HCT116 (cell line): Measurements from ENCODE around the gene ADGRB3.

Experiments
- ATF3 ChIP-seq: IDR thresholded peaks from 2 replicates; pipeline ENCODE4 v1.6.1; 2012
- EGR1 ChIP-seq: IDR thresholded peaks from 2 replicates; pipeline ENCODE4 v1.6.1; 2012; ENCODE audit warnings: low read depth
- ELF1 ChIP-seq: IDR thresholded peaks from 2 replicates; pipeline ENCODE4 v1.6.1; 2012; ENCODE audit warnings: low read depth, borderline replicate concordance
- EZH2 ChIP-seq: fragments of 200-600 bp; sonication (generic); IDR thresholded peaks from 2 replicates; pipeline ENCODE4 v1.6.1; 2017; ENCODE audit warnings: antibody characterized with exemption, mixed run types
- EZH2phosphoT487 ChIP-seq: fragments of 200-600 bp; IDR thresholded peaks from 2 replicates; pipeline ENCODE4 v1.6.1; 2018; ENCODE audit warnings: antibody characterized with exemption, borderline replicate concordance
- JUND ChIP-seq: IDR thresholded peaks from 2 replicates; pipeline ENCODE4 v1.6.1; 2012
- MAX ChIP-seq: IDR thresholded peaks from 2 replicates; pipeline ENCODE4 v1.6.1; 2012
- POLR2A ChIP-seq: IDR thresholded peaks from 2 replicates; pipeline ENCODE4 v1.7.0; 2011; ENCODE audit warnings: borderline replicate concordance; ENCODE audit not compliant: insufficient read depth, insufficient read length; ENCODE audit errors: extremely low read depth
- POLR2AphosphoS5 ChIP-seq: IDR thresholded peaks from 2 replicates; pipeline ENCODE4 v1.6.1; 2011; ENCODE audit warnings: mild to moderate bottlenecking, low read depth, low read length, moderate library complexity
- SIN3A ChIP-seq: IDR thresholded peaks from 2 replicates; pipeline ENCODE4 v1.6.1; 2012; ENCODE audit warnings: low read depth
- SP1 ChIP-seq: IDR thresholded peaks from 2 replicates; pipeline ENCODE4 v1.6.1; 2012; ENCODE audit warnings: low read depth
- YY1 ChIP-seq: IDR thresholded peaks from 2 replicates; pipeline ENCODE4 v1.6.1; 2011; ENCODE audit warnings: low read length, low read depth, moderate library complexity, mild to moderate bottlenecking; ENCODE audit not compliant: insufficient replicate concordance; ENCODE audit errors: extremely low read depth
- ZNF274 ChIP-seq: fragments of 200-500 bp; sonication (Bioruptor generic); IDR thresholded peaks from 2 replicates; pipeline ENCODE4 v1.6.1; 2014; ENCODE audit warnings: mild to moderate bottlenecking, low read depth, low read length, inconsistent platforms
- TF ChIP-seq, protein P1 (sequence below), 3 experiments: fragments of 200-600 bp in 1 of 3; sonication (generic) in 1 of 3; IDR thresholded peaks in 2 of 3; conservative IDR thresholded peaks in 1 of 3; 2 replicates each; pipeline ENCODE4 v1.5.1; 2012 to 2017; ENCODE audit warnings: low read depth in 2 of 3, low read length in 2 of 3, antibody characterized with exemption in 1 of 3, borderline replicate concordance in 1 of 3, control low read depth in 1 of 3, mild to moderate bottlenecking in 1 of 3, mixed read lengths in 1 of 3, mixed run types in 1 of 3, moderate library complexity in 1 of 3; ENCODE audit not compliant: insufficient read depth in 1 of 3

DNA sequence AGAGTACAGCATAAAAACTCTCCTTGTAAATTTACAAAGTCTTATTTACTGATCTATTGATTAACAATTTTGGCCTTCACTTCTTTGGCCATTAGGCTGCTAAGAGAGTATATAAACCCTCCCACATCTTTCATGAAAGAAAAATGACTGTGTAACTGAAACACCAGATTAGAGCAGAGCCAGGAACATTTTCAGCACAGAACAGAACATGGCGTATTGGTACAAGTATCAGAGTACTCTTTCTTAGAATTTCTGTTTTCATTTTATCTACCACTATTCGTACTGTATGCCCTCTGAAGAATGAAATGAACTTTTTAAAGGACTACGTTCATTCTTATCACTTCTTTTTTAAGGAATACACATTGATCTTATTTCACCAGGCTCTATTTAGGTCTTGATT lies 550.2 kb downstream of the ADGRB3 start:
- no peak for TF ChIP-seq POLR2AphosphoS5
- TF ChIP-seq POLR2A, result no peak
- TF ChIP-seq, protein P1, sequence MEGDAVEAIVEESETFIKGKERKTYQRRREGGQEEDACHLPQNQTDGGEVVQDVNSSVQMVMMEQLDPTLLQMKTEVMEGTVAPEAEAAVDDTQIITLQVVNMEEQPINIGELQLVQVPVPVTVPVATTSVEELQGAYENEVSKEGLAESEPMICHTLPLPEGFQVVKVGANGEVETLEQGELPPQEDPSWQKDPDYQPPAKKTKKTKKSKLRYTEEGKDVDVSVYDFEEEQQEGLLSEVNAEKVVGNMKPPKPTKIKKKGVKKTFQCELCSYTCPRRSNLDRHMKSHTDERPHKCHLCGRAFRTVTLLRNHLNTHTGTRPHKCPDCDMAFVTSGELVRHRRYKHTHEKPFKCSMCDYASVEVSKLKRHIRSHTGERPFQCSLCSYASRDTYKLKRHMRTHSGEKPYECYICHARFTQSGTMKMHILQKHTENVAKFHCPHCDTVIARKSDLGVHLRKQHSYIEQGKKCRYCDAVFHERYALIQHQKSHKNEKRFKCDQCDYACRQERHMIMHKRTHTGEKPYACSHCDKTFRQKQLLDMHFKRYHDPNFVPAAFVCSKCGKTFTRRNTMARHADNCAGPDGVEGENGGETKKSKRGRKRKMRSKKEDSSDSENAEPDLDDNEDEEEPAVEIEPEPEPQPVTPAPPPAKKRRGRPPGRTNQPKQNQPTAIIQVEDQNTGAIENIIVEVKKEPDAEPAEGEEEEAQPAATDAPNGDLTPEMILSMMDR (IDR thresholded peaks at IDR 0.05 in 2 of 3, conservative IDR thresholded peaks at IDR 0.05 in 1 of 3; ENCODE audit: borderline replicate concordance in 1 of 3, insufficient read depth in 1 of 3, low read depth in 2 of 3, low read length in 2 of 3), result no peak
- TF ChIP-seq SIN3A, result no peak
- no peak for TF ChIP-seq SP1
- TF ChIP-seq ATF3, result no peak
- no peak for TF ChIP-seq MAX
- TF ChIP-seq EGR1, result no peak
- no peak for TF ChIP-seq YY1
- no peak for TF ChIP-seq ZNF274
- TF ChIP-seq EZH2, result no peak
- no peak for TF ChIP-seq EZH2phosphoT487
- TF ChIP-seq JUND, result no peak
- no peak for TF ChIP-seq ELF1
